ENCODE measurements around the gene BCAS3. TPM values are rescaled to one million over a fixed set of nuclear protein-coding genes. Genes with fewer than 3 reads are reported as not detected.

BCAS3 gene
- polyA plus RNA-seq, 1 experiment: 17.5 TPM

DNA sequence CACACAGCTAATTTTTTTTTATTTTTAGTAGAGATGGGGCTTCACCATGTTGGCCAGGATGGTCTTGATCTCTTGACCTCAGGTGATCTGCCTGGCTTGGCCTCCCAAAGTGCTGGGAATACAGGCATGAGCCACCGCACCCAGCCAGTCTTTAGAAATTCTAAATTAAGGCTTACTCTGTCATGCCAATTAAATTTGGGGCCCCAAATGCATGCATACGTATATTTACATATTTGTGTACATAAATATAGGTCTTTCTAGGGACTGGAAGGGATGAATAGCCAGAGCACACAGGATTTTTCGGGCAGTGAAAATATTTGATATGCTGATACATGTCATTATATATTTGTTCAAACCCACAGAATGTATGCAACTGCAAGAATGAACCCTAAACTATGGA is 105.1 kb downstream of the BCAS3 start:
- no peak overlapping the region for H3K4me3 ChIP-seq (ENCODE audit: low read depth, low read length)
- no peak overlapping the region for H3K27ac ChIP-seq (ENCODE audit: low read depth, low read length)
- TF ChIP-seq, protein P1, sequence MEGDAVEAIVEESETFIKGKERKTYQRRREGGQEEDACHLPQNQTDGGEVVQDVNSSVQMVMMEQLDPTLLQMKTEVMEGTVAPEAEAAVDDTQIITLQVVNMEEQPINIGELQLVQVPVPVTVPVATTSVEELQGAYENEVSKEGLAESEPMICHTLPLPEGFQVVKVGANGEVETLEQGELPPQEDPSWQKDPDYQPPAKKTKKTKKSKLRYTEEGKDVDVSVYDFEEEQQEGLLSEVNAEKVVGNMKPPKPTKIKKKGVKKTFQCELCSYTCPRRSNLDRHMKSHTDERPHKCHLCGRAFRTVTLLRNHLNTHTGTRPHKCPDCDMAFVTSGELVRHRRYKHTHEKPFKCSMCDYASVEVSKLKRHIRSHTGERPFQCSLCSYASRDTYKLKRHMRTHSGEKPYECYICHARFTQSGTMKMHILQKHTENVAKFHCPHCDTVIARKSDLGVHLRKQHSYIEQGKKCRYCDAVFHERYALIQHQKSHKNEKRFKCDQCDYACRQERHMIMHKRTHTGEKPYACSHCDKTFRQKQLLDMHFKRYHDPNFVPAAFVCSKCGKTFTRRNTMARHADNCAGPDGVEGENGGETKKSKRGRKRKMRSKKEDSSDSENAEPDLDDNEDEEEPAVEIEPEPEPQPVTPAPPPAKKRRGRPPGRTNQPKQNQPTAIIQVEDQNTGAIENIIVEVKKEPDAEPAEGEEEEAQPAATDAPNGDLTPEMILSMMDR (IDR thresholded peaks at IDR 0.05; ENCODE audit: low read depth, low read length): no peak
- DNase-seq (ENCODE audit: low read depth, low spot score): no peak
- H3K9me3 ChIP-seq (ENCODE audit: control insufficient read depth, insufficient read depth, low read length): no peaks in the 10 kb centered on the region
- ChIA-PET CTCF (no interaction called here), POLR2A (no interaction called here)
- H3K27me3 ChIP-seq (ENCODE audit: control insufficient read depth, insufficient read depth, low read length): no peaks in the 10 kb centered on the region

DNA sequence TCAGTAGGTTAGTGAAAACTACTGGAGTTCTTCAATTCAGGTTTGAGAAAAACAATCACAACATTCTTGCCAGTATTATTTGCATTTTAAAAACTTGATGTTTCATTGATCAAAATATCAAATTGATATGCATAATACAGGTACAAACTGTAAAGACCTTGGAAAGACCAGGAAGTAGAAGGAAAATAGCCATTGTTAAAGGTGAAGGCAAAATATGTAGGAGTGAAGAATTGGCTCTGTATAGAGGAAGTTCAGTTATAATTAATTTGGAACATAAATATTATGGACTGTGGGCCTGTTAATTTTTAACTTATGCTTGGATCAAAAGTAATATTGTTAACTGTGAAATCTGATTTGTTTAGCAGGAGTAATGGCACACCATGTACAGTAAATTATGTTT is 112.6 kb downstream of the BCAS3 start:
- POLR2A ChIA-PET: no interaction called here
- TF ChIP-seq, protein P1 (IDR thresholded peaks at IDR 0.05; ENCODE audit: low read depth, low read length): no peak
- H3K9me3 ChIP-seq (ENCODE audit: control insufficient read depth, insufficient read depth, low read length): peaks cover 3% of the 10 kb centered on the region; the same call in 1 of the 2 replicates
- CTCF ChIA-PET: interaction anchor here (0.5 kb wide), 1 partner anchor 15 kb away, joined by 8 read pairs; no protein-coding TSS in a partner anchor
- no peak for DNase-seq (ENCODE audit: low read depth, low spot score)
- no peak overlapping the region for H3K4me3 ChIP-seq (ENCODE audit: low read depth, low read length)
- no peaks in the 10 kb centered on the region for H3K27me3 ChIP-seq (ENCODE audit: control insufficient read depth, insufficient read depth, low read length)
- H3K27ac ChIP-seq (ENCODE audit: low read depth, low read length): no peak overlapping the region

DNA sequence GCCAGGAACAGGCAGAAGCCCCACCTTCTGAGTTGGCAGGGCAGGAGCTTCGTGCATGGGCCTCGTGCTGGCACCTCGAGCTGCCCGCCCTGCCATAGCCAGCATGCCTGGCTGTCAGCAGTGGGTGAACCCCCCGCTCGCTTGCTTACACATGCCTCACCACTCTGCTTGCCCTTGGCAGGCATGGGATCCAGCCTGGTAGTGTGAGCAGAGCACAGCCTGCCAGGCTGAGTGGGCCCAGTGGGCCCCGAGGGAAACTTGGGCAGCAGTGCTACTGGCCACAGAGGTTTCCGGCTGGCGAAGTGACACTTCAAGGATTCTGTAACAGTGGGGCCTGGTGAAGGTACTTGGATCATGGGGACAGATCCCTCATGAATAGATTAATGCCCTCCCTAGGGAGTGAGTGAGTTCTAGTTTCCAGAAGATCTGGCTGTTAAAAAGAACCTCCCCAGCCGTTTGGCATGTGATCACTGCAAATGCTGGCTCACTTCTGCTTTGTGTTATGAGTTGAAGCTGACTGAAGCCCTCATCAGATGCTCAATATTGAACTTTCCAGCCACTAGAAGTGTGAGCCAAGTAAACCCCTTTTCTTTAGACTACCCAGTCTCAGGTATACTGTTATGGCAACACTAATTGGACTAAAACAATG is 114.7 kb downstream of the BCAS3 start:
- ChIA-PET CTCF (no interaction called here), POLR2A (no interaction called here)
- TF ChIP-seq, protein P1 (IDR thresholded peaks at IDR 0.05; ENCODE audit: low read depth, low read length): no peak
- peaks cover 3% of the 10 kb centered on the region; the same call in 1 of the 2 replicates for H3K9me3 ChIP-seq (ENCODE audit: control insufficient read depth, insufficient read depth, low read length)
- DNase-seq (ENCODE audit: low read depth, low spot score): no peak
- H3K27ac ChIP-seq (ENCODE audit: low read depth, low read length): no peak overlapping the region
- H3K27me3 ChIP-seq (ENCODE audit: control insufficient read depth, insufficient read depth, low read length): no peaks in the 10 kb centered on the region
- no peak overlapping the region for H3K4me3 ChIP-seq (ENCODE audit: low read depth, low read length)

DNA sequence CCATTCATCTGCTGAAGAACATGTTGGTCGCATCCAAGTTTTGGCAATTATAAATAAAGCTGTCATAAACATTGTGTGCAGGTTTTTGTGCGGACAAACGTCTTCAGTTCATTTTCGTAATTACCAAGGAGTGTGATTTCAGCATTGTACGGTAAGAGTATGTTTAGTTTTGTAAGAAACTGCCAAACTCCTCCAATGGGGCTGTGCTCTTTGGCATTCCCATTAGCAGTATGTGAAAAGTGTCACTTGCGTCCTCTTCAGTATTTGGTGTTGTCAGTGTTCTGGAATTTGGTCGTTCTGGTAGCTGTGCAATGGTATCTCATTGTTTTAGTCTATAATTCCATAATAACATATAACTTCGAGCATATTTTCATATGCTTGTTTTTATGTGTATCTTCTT is 120.9 kb downstream of the BCAS3 start:
- ChIA-PET POLR2A (no interaction called here), CTCF (no interaction called here)
- Histone ChIP-seq H3K27me3 (ENCODE audit: control insufficient read depth, insufficient read depth, low read length) (no peaks in the 10 kb centered on the region), H3K9me3 (ENCODE audit: control insufficient read depth, insufficient read depth, low read length) (no peaks in the 10 kb centered on the region), H3K27ac (ENCODE audit: low read depth, low read length) (no peak overlapping the region), H3K4me3 (ENCODE audit: low read depth, low read length) (no peak overlapping the region)
- TF ChIP-seq, protein P1 (IDR thresholded peaks at IDR 0.05; ENCODE audit: low read depth, low read length): no peak
- no peak for DNase-seq (ENCODE audit: low read depth, low spot score)

DNA sequence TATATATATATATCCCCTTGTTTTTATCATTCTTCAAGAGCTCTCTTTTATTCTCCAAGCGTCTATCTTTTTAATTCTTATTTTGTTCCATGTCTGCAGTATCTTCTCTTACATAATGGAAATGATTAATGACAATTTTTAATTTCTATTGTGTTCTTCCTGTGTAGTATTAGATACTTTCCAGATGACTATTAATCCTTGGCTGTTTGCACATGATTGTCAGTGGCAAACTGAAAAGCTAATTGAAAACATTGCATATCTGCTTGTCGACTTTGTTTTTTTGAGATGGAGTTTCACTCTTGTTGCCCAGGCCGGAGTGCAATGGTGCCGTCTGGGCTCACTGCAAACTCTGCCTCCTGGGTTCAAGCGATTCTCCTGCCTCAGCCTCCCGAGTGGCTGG is 124.7 kb downstream of the BCAS3 start:
- ChIA-PET POLR2A (no interaction called here), CTCF (no interaction called here)
- H3K27me3 ChIP-seq (ENCODE audit: control insufficient read depth, insufficient read depth, low read length): no peaks in the 10 kb centered on the region
- DNase-seq (ENCODE audit: low read depth, low spot score): no peak
- H3K27ac ChIP-seq (ENCODE audit: low read depth, low read length): no peak overlapping the region
- TF ChIP-seq, protein P1 (IDR thresholded peaks at IDR 0.05; ENCODE audit: low read depth, low read length): no peak
- no peak overlapping the region for H3K4me3 ChIP-seq (ENCODE audit: low read depth, low read length)
- no peaks in the 10 kb centered on the region for H3K9me3 ChIP-seq (ENCODE audit: control insufficient read depth, insufficient read depth, low read length)
